Left ventricle myocardium inferior (tissue), 1 donor: ENCODE results near the gene INTS11. TPM values are rescaled to one million over a fixed set of nuclear protein-coding genes. Genes with fewer than 3 reads are reported as not detected.
A peak's percentile ranks its signal among the peaks of the same experiment; 100 is the strongest.

Experiments
- DNase-seq: peaks from one replicate; pipeline ENCODE4 v3.0.0-alpha.2; 2020
- H3K27ac ChIP-seq: fragments of 200-600 bp; replicated peaks from 2 replicates; pipeline ENCODE4 v1.8.0; 2021
- H3K27me3 ChIP-seq: fragments of 200-600 bp; 2 replicates; pipeline ENCODE4 v1.8.0; 2021; ENCODE audit warnings: low read depth
- H3K36me3 ChIP-seq: fragments of 200-600 bp; 2 replicates; pipeline ENCODE4 v1.8.0; 2021
- H3K4me1 ChIP-seq: fragments of 200-600 bp; 2 replicates; pipeline ENCODE4 v1.8.0; 2021
- H3K4me3 ChIP-seq: fragments of 200-600 bp; 2 replicates; pipeline ENCODE4 v1.8.0; 2021; ENCODE audit warnings: mild to moderate bottlenecking, moderate library complexity
- H3K9me3 ChIP-seq: fragments of 200-600 bp; replicated peaks from 2 replicates; pipeline ENCODE4 v1.8.0; 2021
- CTCF ChIP-seq: fragments of 200-600 bp; IDR thresholded peaks from 2 replicates; pipeline ENCODE4 v1.8.0; 2021; ENCODE audit warnings: antibody characterized with exemption, mild to moderate bottlenecking, borderline replicate concordance
- intact Hi-C: fragments of 100-400 bp; cut with micrococcal nuclease; formaldehyde crosslinking; loops from one replicate; pipeline ENCODE4 v1.11.0; 2022
- total RNA-seq: library from RNA; stranded (reverse); fragmentation: NEBNext Ultra II Directional; extraction: Animal tissue kit (Norgen Biotek cat#: 25700); gene quantifications from one replicate; pipeline ENCODE4 v1.2.1, GENCODE V29; 2021
- donor health status: DM: no; HTN: yes; CAD: no; lungs with severe emphysema.

Gene INTS11
- total RNA-seq, 1 donor from 2014 or later, result 70.1 TPM

GRCh38 chr1:1364266-1364665, 39.8 kb upstream of the INTS11 start:
- H3K4me3 ChIP-seq, result no peak overlapping the region
- intact Hi-C loops, result no loop called here
- H3K36me3 ChIP-seq, result no peaks in the 10 kb centered on the region
- no peak overlapping the region for H3K27ac ChIP-seq
- H3K4me1 ChIP-seq, result peaks cover 27% of the 10 kb centered on the region
- DNase-seq, result no peak
- no peaks in the 10 kb centered on the region for H3K9me3 ChIP-seq
- H3K27me3 ChIP-seq, result peaks cover 20% of the 10 kb centered on the region
- no peak for TF ChIP-seq CTCF

GRCh38 chr1:1361982-1362423, 37.5 kb upstream of the INTS11 start:
- Histone ChIP-seq H3K9me3 (no peaks in the 10 kb centered on the region), H3K4me1 (peaks cover 37% of the 10 kb centered on the region), H3K27ac (peak overlapping the region; percentile 84), H3K4me3 (no peak overlapping the region), H3K36me3 (no peaks in the 10 kb centered on the region), H3K27me3 (peaks cover 42% of the 10 kb centered on the region)
- DNase-seq, result peak; percentile 63
- peak; percentile 11 for TF ChIP-seq CTCF
- intact Hi-C loops, result no loop called here

- intact Hi-C loops, result no loop called here
- Histone ChIP-seq H3K9me3 (no peaks in the 10 kb centered on the region), H3K27ac (peak overlapping the region; percentile 84), H3K27me3 (peaks cover 48% of the 10 kb centered on the region), H3K36me3 (no peaks in the 10 kb centered on the region), H3K4me3 (no peak overlapping the region), H3K4me1 (peaks cover 43% of the 10 kb centered on the region)
- no peak for DNase-seq
- no peak for TF ChIP-seq CTCF
Measured at GRCh38 chr1:1361233-1361981, 36.9 kb upstream of the INTS11 start.

GRCh38 chr1:1360506-1361169, 36.2 kb upstream of the INTS11 start:
- H3K9me3 ChIP-seq, result no peaks in the 10 kb centered on the region
- DNase-seq, result peak; percentile 65
- H3K27ac ChIP-seq, result peak overlapping the region; percentile 84
- no peak overlapping the region for H3K4me3 ChIP-seq
- H3K27me3 ChIP-seq, result peaks cover 55% of the 10 kb centered on the region
- no peaks in the 10 kb centered on the region for H3K36me3 ChIP-seq
- intact Hi-C loops, result no loop called here
- H3K4me1 ChIP-seq, result peaks cover 46% of the 10 kb centered on the region
- no peak for TF ChIP-seq CTCF

- H3K9me3 ChIP-seq, result no peaks in the 10 kb centered on the region
- H3K4me1 ChIP-seq, result peaks cover 53% of the 10 kb centered on the region
- intact Hi-C loops, result no loop called here
- H3K27me3 ChIP-seq, result peaks cover 63% of the 10 kb centered on the region
- peak; percentile 60 for DNase-seq
- H3K36me3 ChIP-seq, result no peaks in the 10 kb centered on the region
- H3K4me3 ChIP-seq, result peak overlapping the region; percentile 69
- no peak for TF ChIP-seq CTCF
- peak overlapping the region; percentile 84 for H3K27ac ChIP-seq
Measured at GRCh38 chr1:1359664-1360468, 35.4 kb upstream of the INTS11 start.
